DOHH2 (cell line): Measurements from ENCODE around the gene BAIAP2L1.

Experiments
- EZH2phosphoT487 ChIP-seq: fragments of 200-600 bp; sonication (generic); IDR thresholded peaks from 2 replicates; pipeline ENCODE4 v1.6.1; 2017; ENCODE audit warnings: borderline replicate concordance, mild to moderate bottlenecking, antibody characterized with exemption, low read length, moderate library complexity, mixed read lengths
- TF ChIP-seq, protein P1 (sequence below): fragments of 200-600 bp; sonication (generic); IDR thresholded peaks from one replicate; pipeline ENCODE4 v1.5.1; 2014; ENCODE audit warnings: antibody characterized with exemption, mild to moderate bottlenecking, low read depth, low read length; ENCODE audit not compliant: poor library complexity, severe bottlenecking

DNA sequence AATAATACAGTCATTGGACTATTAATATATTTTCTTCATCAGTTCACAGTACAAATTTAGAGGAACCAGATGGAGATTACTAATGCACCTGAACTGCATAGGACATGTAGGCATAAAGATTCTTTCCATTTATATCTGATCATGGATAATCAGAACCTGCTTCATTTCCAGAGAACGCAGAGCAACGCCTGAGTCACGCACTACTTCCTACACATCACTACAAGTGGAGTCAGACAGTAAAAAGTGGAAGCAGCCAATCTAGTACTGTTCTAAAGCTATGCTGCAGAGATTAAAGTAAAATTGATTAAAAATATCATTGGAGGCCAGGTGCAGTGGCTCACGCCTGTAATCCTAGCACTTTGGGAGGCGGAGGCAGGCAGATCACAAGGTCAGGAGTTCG is 76.1 kb downstream of the BAIAP2L1 start:
- TF ChIP-seq, protein P1, sequence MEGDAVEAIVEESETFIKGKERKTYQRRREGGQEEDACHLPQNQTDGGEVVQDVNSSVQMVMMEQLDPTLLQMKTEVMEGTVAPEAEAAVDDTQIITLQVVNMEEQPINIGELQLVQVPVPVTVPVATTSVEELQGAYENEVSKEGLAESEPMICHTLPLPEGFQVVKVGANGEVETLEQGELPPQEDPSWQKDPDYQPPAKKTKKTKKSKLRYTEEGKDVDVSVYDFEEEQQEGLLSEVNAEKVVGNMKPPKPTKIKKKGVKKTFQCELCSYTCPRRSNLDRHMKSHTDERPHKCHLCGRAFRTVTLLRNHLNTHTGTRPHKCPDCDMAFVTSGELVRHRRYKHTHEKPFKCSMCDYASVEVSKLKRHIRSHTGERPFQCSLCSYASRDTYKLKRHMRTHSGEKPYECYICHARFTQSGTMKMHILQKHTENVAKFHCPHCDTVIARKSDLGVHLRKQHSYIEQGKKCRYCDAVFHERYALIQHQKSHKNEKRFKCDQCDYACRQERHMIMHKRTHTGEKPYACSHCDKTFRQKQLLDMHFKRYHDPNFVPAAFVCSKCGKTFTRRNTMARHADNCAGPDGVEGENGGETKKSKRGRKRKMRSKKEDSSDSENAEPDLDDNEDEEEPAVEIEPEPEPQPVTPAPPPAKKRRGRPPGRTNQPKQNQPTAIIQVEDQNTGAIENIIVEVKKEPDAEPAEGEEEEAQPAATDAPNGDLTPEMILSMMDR: no peak
- no peak for TF ChIP-seq EZH2phosphoT487
